H9 (cell line): ENCODE measurements around the gene TGM3. TPM values are rescaled to one million over a fixed set of nuclear protein-coding genes. Genes with fewer than 3 reads are reported as not detected.

ENCODE experiments used
- DNase-seq: peaks from one replicate; pipeline ENCODE4 v3.0.0-alpha.2; 2017
- H2AFZ ChIP-seq: one replicate; pipeline ENCODE4 v1.6.1; 2013; ENCODE audit warnings: mild to moderate bottlenecking, low read length, control low read depth, moderate library complexity
- H2AK5ac ChIP-seq: 2 replicates; pipeline ENCODE4 v1.6.1; 2013; ENCODE audit warnings: low read length, control low read depth, mixed read lengths; ENCODE audit not compliant: insufficient read length
- H2BK120ac ChIP-seq: one replicate; pipeline ENCODE4 v1.6.1; 2013; ENCODE audit warnings: low read depth, mild to moderate bottlenecking, low read length, control low read depth, inconsistent platforms; ENCODE audit not compliant: poor library complexity, severe bottlenecking
- H2BK12ac ChIP-seq: 2 replicates; pipeline ENCODE4 v1.6.1; 2013; ENCODE audit warnings: low read length, control low read depth, mixed read lengths, low read depth; ENCODE audit not compliant: insufficient read length
- H2BK15ac ChIP-seq: 2 replicates; pipeline ENCODE4 v1.6.1; 2013; ENCODE audit warnings: low read depth, low read length, control low read depth
- H2BK20ac ChIP-seq: one replicate; pipeline ENCODE4 v1.6.1; 2013; ENCODE audit warnings: low read depth, mild to moderate bottlenecking, low read length, control low read depth, inconsistent platforms; ENCODE audit not compliant: poor library complexity, severe bottlenecking
- H2BK5ac ChIP-seq: 2 replicates; pipeline ENCODE4 v1.6.1; 2013; ENCODE audit warnings: low read length, control low read depth, mixed read lengths; ENCODE audit not compliant: insufficient read length
- H3K14ac ChIP-seq: 2 replicates; pipeline ENCODE4 v1.6.1; 2013; ENCODE audit warnings: low read length, control low read depth; ENCODE audit not compliant: insufficient read depth
- H3K18ac ChIP-seq: 2 replicates; pipeline ENCODE4 v1.6.1; 2013; ENCODE audit warnings: low read depth, mild to moderate bottlenecking, mixed read lengths, low read length, control low read depth; ENCODE audit not compliant: insufficient read length
- H3K23ac ChIP-seq: 2 replicates; pipeline ENCODE4 v1.6.1; 2013; ENCODE audit warnings: low read length, control low read depth, mixed read lengths, low read depth; ENCODE audit not compliant: insufficient read length
- H3K23me2 ChIP-seq: 2 replicates; pipeline ENCODE4 v1.6.1; 2013; ENCODE audit warnings: low read depth, mild to moderate bottlenecking, mixed read lengths, low read length, control low read depth; ENCODE audit not compliant: insufficient read length, poor library complexity, severe bottlenecking
- H3K27ac ChIP-seq: 2 replicates; pipeline ENCODE4 v1.5.1; 2013; ENCODE audit warnings: low read length, control low read depth, mixed read lengths, low read depth; ENCODE audit not compliant: insufficient read length
- H3K27me3 ChIP-seq: 2 replicates; pipeline ENCODE4 v1.6.1; 2013; ENCODE audit warnings: low read length, control low read depth, inconsistent platforms; ENCODE audit not compliant: insufficient read depth
- H3K4ac ChIP-seq: 2 replicates; pipeline ENCODE4 v1.6.1; 2013; ENCODE audit warnings: low read depth, mild to moderate bottlenecking, control low read depth, inconsistent platforms, low read length, moderate library complexity
- H3K4me1 ChIP-seq: 2 replicates; pipeline ENCODE4 v1.6.1; 2013; ENCODE audit warnings: low read length, control low read depth, inconsistent platforms; ENCODE audit not compliant: insufficient read depth
- H3K4me2 ChIP-seq: 2 replicates; pipeline ENCODE4 v1.6.1; 2013; ENCODE audit warnings: low read length, control low read depth, mixed read lengths; ENCODE audit not compliant: insufficient read length, insufficient read depth
- H3K56ac ChIP-seq: 2 replicates; pipeline ENCODE4 v1.6.1; 2013; ENCODE audit warnings: low read depth, mild to moderate bottlenecking, mixed read lengths, low read length, control low read depth; ENCODE audit not compliant: insufficient read length
- H3K79me1 ChIP-seq: 2 replicates; pipeline ENCODE4 v1.6.1; 2013; ENCODE audit warnings: low read depth, mild to moderate bottlenecking, moderate library complexity, low read length, control low read depth, inconsistent platforms; ENCODE audit not compliant: insufficient read depth, poor library complexity, severe bottlenecking
- H3K79me2 ChIP-seq: 2 replicates; pipeline ENCODE4 v1.6.1; 2013; ENCODE audit warnings: low read length, control low read depth, inconsistent platforms; ENCODE audit not compliant: insufficient read depth
- H3K9ac ChIP-seq: 2 replicates; pipeline ENCODE4 v1.6.1; 2013; ENCODE audit warnings: low read length, control low read depth, mixed read lengths; ENCODE audit not compliant: insufficient read length; ENCODE audit errors: extremely low read depth
- H3K9me3 ChIP-seq: one replicate; pipeline ENCODE4 v1.6.1; 2013; ENCODE audit warnings: low read depth, low read length, inconsistent platforms; ENCODE audit not compliant: control insufficient read depth
- H3T11ph ChIP-seq: one replicate; pipeline ENCODE4 v1.6.1; 2013; ENCODE audit warnings: mild to moderate bottlenecking, low read length, control low read depth, inconsistent platforms
- H4K20me1 ChIP-seq: one replicate; pipeline ENCODE4 v1.6.1; 2013; ENCODE audit not compliant: control insufficient read depth, insufficient read length, insufficient read depth
- H4K5ac ChIP-seq: 2 replicates; pipeline ENCODE4 v1.6.1; 2013; ENCODE audit warnings: low read depth, mild to moderate bottlenecking, mixed read lengths, low read length, control low read depth; ENCODE audit not compliant: insufficient read length
- H4K8ac ChIP-seq: replicated peaks from 2 replicates; pipeline ENCODE4 v1.6.1; 2013; ENCODE audit warnings: low read length, control low read depth, mixed read lengths, low read depth; ENCODE audit not compliant: insufficient read length
- H4K91ac ChIP-seq: 2 replicates; pipeline ENCODE4 v1.6.1; 2013; ENCODE audit warnings: low read depth, mild to moderate bottlenecking, moderate library complexity, mixed read lengths, low read length, control low read depth; ENCODE audit not compliant: insufficient read length
- H3K27ac Mint-ChIP-seq, 3 experiments: 2 replicates in 2 of 3; 3 replicates in 1 of 3; pipeline ENCODE4 v1.8.0; 2020 to 2021; ENCODE audit warnings: mixed read lengths in 3 of 3, mild to moderate bottlenecking in 1 of 3, moderate library complexity in 1 of 3
- H3K27me3 Mint-ChIP-seq: 2 replicates; pipeline ENCODE4 v1.8.0; 2021; ENCODE audit warnings: low read depth, mild to moderate bottlenecking, moderate library complexity, mixed read lengths
- H3K36me3 Mint-ChIP-seq, 3 experiments: 2 replicates in 2 of 3; 3 replicates in 1 of 3; pipeline ENCODE4 v1.8.0; 2020 to 2021; ENCODE audit warnings: low read depth in 3 of 3, mixed read lengths in 3 of 3; ENCODE audit not compliant: insufficient read depth in 1 of 3
- H3K4me1 Mint-ChIP-seq, 2 experiments: 2 replicates each; pipeline ENCODE4 v1.8.0; 2020; ENCODE audit warnings: mixed read lengths in 2 of 2
- H3K4me3 Mint-ChIP-seq, 2 experiments: 2 replicates in 1 of 2; 3 replicates in 1 of 2; pipeline ENCODE4 v1.8.0; 2020 to 2021; ENCODE audit warnings: mild to moderate bottlenecking in 2 of 2, mixed read lengths in 2 of 2, moderate library complexity in 1 of 2
- H3K9me3 Mint-ChIP-seq, 2 experiments: 2 replicates in 1 of 2; 3 replicates in 1 of 2; pipeline ENCODE4 v1.8.0; 2020; ENCODE audit warnings: mild to moderate bottlenecking in 2 of 2, mixed read lengths in 2 of 2, moderate library complexity in 1 of 2
- WGBS: extraction: QIAGEN DNeasy Blood & Tissue Kit; methylation state at CpG from one replicate; pipeline ENCODE4 v1.1.7; 2013; ENCODE audit warnings: missing lambda C conversion rate, low lambda C conversion rate, mixed read lengths; ENCODE audit not compliant: insufficient read length; ENCODE audit errors: extremely low coverage; 5-methylcytosine and 5-hydroxymethylcytosine counted together
- total RNA-seq: library from RNA; stranded (reverse); gene quantifications from 2 replicates; pipeline ENCODE4 v1.2.1, GENCODE V29; 2021
- TF ChIP-seq, protein P1 (sequence below): fragments of 200-600 bp; sonication (generic); conservative IDR thresholded peaks from 3 replicates; pipeline ENCODE4 v1.8.0; 2021; ENCODE audit warnings: antibody characterized with exemption, mild to moderate bottlenecking

Gene TGM3
- total RNA-seq, 1 experiment from 2014 or later: not detected

DNA sequence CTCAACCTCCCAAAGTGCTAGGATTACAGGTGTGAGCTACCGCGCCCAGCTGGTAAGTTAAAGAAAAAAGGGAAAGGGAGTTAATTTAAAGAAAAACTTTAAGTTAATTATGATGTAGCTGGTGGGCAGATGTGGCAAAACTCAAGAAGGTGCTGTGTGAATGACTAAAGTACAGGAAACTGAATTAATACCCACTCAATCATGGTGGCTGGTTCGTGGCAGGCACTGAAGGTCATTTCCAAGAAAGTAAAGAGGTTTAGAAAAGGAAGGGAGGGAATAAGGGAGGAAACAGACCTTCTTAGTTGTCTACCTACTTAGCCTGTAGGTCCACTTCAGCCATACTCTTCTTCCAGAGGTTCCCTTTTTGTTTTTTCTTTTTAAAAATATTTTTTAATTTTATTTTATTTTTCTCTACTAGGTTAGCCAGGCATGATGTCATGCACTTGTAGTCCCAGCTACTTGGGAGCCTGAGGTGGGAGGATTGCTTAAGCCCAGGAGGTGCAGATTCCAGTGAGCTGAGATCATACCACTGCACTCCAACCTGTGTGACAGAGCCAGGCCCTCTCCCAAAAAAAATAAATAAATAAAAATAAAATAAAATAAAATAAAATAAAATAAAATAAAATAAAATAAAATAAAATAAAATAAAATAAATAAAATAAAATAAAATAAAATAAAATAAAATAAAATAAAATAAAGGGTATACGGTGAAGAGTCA, 11.9 kb upstream of the TGM3 start:
- Mint-ChIP-seq H3K27ac (no peak overlapping the region), H3K36me3 (peaks cover 0 to 4% (median 2%) of the 10 kb centered on the region in 3 experiments; a peak in 3 of 7 replicates), H3K9me3 (peaks cover 12% of the 10 kb centered on the region in 2 experiments; a peak in 3 of 5 replicates), H3K4me3 (no peak overlapping the region), H3K4me1 (peaks cover 0 to 5% of the 10 kb centered on the region in 2 experiments; a peak in 2 of 4 replicates), H3K27me3 (peaks cover 9% of the 10 kb centered on the region; the same call in 1 of the 2 replicates)
- Histone ChIP-seq H2AFZ (no peak overlapping the region), H3K14ac (no peak overlapping the region), H4K91ac (no peak overlapping the region), H3K4me2 (no peak overlapping the region), H3K56ac (no peak overlapping the region), H3K4ac (no peak overlapping the region), H2AK5ac (no peak overlapping the region), H2BK12ac (no peak overlapping the region), H3K27me3 (no peaks in the 10 kb centered on the region), H3K4me1 (no peaks in the 10 kb centered on the region), H3K9ac (no peak overlapping the region), H2BK120ac (no peak overlapping the region), H3K79me2 (no peaks in the 10 kb centered on the region), H3T11ph (no peak overlapping the region), H2BK5ac (no peak overlapping the region), H3K79me1 (no peaks in the 10 kb centered on the region), H3K18ac (peak overlapping the region; percentile 28), H4K5ac (no peak overlapping the region), H4K8ac (no peak overlapping the region), H2BK15ac (no peak overlapping the region), H2BK20ac (no peak overlapping the region), H3K9me3 (no peaks in the 10 kb centered on the region), H3K27ac (no peak overlapping the region), H3K23me2 (no peaks in the 10 kb centered on the region), H4K20me1 (no peaks in the 10 kb centered on the region), H3K23ac (no peak overlapping the region)
- no CpG with 5 or more reads among the region's 4 CpGs for WGBS
- TF ChIP-seq, protein P1, sequence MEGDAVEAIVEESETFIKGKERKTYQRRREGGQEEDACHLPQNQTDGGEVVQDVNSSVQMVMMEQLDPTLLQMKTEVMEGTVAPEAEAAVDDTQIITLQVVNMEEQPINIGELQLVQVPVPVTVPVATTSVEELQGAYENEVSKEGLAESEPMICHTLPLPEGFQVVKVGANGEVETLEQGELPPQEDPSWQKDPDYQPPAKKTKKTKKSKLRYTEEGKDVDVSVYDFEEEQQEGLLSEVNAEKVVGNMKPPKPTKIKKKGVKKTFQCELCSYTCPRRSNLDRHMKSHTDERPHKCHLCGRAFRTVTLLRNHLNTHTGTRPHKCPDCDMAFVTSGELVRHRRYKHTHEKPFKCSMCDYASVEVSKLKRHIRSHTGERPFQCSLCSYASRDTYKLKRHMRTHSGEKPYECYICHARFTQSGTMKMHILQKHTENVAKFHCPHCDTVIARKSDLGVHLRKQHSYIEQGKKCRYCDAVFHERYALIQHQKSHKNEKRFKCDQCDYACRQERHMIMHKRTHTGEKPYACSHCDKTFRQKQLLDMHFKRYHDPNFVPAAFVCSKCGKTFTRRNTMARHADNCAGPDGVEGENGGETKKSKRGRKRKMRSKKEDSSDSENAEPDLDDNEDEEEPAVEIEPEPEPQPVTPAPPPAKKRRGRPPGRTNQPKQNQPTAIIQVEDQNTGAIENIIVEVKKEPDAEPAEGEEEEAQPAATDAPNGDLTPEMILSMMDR: no peak
- DNase-seq: no peak
